ENCODE data around the gene NLGN1.

NLGN1 gene

DNA sequence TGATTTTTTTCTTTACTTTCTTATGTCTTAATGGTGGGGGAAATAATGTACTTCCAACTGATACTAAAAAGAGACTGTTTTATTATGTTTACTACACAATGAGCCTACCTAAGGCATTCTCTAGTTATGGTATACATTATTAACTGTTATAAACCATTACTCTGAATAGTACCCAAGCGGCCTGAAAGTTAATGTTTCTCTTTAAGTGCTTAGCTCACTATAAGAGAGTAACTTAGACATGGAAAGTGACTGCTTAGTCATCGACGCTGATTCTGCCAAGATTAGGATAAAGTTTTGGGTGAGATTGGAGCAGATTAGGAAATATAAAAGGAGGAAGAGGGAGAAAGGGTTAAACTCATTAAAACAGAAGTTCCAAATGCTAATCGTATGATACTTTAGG is 365.0 kb downstream of the NLGN1 start:
- DNase-seq (ENCODE audit: low read depth), result no peak
- TF ChIP-seq, protein P1, sequence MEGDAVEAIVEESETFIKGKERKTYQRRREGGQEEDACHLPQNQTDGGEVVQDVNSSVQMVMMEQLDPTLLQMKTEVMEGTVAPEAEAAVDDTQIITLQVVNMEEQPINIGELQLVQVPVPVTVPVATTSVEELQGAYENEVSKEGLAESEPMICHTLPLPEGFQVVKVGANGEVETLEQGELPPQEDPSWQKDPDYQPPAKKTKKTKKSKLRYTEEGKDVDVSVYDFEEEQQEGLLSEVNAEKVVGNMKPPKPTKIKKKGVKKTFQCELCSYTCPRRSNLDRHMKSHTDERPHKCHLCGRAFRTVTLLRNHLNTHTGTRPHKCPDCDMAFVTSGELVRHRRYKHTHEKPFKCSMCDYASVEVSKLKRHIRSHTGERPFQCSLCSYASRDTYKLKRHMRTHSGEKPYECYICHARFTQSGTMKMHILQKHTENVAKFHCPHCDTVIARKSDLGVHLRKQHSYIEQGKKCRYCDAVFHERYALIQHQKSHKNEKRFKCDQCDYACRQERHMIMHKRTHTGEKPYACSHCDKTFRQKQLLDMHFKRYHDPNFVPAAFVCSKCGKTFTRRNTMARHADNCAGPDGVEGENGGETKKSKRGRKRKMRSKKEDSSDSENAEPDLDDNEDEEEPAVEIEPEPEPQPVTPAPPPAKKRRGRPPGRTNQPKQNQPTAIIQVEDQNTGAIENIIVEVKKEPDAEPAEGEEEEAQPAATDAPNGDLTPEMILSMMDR (conservative IDR thresholded peaks at IDR 0.05; ENCODE audit: low read length), result no peak

DNA sequence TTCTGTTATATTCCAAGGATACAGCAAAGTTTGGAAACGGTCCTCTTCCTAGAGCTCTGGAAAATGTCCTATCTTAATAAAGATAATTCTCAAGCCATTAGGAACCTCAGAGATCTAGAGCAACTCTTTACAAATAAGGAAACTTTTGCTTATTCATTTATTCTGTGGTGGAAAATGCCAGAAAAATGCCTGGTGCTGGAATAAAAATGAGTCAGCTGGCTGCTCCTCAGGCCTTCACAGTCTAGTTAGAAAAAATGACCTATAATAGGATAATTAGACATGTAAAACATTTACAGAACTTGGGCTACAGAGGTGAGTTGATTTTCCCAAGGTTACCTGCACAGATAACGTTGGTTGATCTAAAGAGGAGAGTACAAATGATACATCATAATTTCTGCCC is 372.5 kb downstream of the NLGN1 start:
- no peak overlapping the region for H3K4me3 ChIP-seq (ENCODE audit: low read length)
- DNase-seq (ENCODE audit: low read depth), result peak; percentile 49
- TF ChIP-seq, protein P1 (conservative IDR thresholded peaks at IDR 0.05; ENCODE audit: low read length), result no peak

More for the DNA sequence above, 365.0 kb downstream of the NLGN1 start:
- no peak overlapping the region for H3K4me3 ChIP-seq (ENCODE audit: low read length)

DNA sequence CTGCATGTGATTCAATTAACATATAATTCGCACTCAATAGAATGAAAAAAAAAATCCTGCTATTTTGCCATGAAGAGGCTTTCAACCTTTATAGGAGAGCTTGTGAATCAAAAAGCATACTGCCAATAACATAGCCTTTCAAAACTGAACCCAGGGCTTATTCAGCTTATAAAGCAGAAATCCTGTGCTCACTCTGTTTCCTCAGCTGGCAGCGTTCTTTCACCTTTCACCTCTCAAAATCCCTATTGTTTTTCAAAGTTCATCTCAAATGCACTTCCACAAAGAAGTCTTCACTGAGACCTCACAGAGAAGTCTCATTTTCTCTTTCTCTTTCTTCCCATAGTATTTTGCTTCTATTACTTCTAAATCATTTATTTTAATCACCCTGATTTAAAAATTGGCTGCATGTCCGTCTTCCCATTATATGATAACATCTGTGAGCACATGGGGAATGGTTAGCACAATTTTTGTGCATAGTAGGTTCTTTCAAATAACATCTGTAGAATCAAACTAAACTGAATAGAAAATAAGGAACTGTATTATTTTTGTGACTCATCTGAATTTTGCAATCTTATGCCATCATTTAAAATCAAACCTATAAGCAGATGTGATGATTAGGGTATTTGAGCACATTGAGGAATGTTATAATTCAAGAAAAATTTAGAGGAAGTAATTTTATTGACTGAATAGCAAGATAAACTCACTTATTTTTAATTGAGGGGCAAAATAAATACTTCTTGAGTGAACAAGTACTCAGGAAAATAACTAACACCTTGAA is 373.4 kb downstream of the NLGN1 start:
- TF ChIP-seq, protein P1 (conservative IDR thresholded peaks at IDR 0.05; ENCODE audit: low read length), result no peak
- DNase-seq (ENCODE audit: low read depth), result no peak
- no peak overlapping the region for H3K4me3 ChIP-seq (ENCODE audit: low read length)

DNA sequence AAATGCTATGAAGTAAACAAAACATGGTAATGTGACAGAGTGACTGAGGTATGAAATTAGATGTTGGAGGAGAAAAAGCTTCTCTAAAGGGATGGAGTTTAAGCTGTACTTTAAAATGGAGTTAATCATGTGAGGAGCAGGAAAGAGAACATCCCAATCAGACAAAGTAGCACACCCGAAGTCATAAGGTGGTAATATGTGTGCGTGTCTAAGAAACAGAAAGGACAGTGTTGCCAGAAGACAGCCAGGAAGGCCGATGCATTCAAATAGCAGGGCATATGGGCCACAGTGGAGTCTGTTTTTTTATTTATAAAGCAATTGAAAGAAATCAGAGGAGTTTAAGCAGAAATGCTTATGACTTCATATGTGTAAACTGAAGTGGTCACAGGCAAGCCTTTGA is 376.3 kb downstream of the NLGN1 start:
- DNase-seq (ENCODE audit: low read depth), result no peak
- H3K4me3 ChIP-seq (ENCODE audit: low read length), result no peak overlapping the region

DNA sequence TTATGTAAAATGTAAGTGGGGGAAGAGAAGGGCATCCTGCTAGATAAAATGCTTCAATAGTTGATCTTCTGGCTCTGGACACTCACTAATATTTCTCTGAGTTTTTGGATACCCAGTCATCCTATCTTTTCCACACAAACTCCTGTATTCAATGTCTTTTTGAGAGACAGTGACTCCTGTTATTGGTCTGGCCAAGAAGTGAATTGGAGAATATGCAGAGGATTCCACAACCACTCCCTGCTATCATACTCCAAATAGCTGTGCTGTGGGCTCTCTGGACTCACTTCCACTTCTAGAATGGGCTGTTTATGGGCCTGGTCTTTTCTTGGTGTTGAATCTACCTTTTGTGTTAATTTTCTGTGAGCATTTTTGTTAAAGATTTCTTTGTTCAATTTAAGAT is 376.8 kb downstream of the NLGN1 start:
- DNase-seq (ENCODE audit: low read depth), result no peak
- TF ChIP-seq, protein P1 (conservative IDR thresholded peaks at IDR 0.05; ENCODE audit: low read length), result no peak
- no peak overlapping the region for H3K4me3 ChIP-seq (ENCODE audit: low read length)

More for the DNA sequence above, 376.3 kb downstream of the NLGN1 start:
- TF ChIP-seq, protein P1 (conservative IDR thresholded peaks at IDR 0.05; ENCODE audit: low read length), result no peak

DNA sequence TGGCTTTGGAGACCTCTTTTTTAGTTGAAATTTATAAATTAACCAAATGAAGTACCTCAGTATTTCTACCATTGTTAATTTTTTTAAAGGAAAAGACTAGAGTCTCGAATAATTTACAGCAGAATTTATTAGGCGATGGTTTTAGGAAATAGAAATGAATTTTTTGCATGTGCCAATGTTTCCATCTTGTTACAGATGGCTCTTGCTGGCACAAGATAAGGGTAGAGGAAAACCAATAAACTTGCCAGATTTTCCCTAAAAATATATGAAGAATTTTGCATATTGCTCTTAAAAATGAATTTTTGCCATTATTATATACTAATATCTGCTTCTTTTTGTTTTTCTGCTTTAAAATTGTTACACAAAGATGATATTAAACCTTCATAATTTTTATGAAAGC is 380.7 kb downstream of the NLGN1 start:
- H3K4me3 ChIP-seq (ENCODE audit: low read length), result no peak overlapping the region
- TF ChIP-seq, protein P1 (conservative IDR thresholded peaks at IDR 0.05; ENCODE audit: low read length), result no peak
- no peak for DNase-seq (ENCODE audit: low read depth)

DNA sequence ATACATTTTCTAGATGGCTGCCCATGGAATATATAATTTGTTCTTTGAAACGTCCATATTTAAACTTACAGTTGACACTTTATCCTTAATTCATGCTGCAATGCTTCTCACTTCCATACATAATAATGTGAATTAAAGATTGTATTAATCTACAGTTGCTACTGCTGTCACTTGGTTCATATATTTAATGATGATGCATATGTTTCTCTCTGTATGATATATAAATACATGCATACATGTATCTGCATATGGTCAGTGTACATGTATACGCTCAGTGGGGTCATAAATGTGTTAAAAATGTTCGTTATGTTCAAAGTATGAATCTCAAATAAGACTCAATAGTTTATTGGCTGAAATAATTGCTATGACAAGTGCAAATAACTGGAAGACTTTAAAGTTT is 382.5 kb downstream of the NLGN1 start:
- TF ChIP-seq, protein P1 (conservative IDR thresholded peaks at IDR 0.05; ENCODE audit: low read length), result no peak
- DNase-seq (ENCODE audit: low read depth), result no peak
- no peak overlapping the region for H3K4me3 ChIP-seq (ENCODE audit: low read length)
